22Rv1 (cell line): ENCODE data around the gene ATP10A.

ENCODE experiments used
- H3K27ac ChIP-seq: fragments of 450-650 bp; 2 replicates; pipeline ENCODE4 v1.5.1; 2017
- CTCF ChIP-seq: fragments of 450-650 bp; IDR thresholded peaks from 2 replicates; pipeline ENCODE4 v1.5.1; 2017; ENCODE audit warnings: mild to moderate bottlenecking
- ZFX ChIP-seq: fragments of 450-650 bp; IDR thresholded peaks from 2 replicates; pipeline ENCODE4 v1.6.1; 2017; ENCODE audit warnings: antibody characterized with exemption, borderline replicate concordance

ATP10A gene

DNA sequence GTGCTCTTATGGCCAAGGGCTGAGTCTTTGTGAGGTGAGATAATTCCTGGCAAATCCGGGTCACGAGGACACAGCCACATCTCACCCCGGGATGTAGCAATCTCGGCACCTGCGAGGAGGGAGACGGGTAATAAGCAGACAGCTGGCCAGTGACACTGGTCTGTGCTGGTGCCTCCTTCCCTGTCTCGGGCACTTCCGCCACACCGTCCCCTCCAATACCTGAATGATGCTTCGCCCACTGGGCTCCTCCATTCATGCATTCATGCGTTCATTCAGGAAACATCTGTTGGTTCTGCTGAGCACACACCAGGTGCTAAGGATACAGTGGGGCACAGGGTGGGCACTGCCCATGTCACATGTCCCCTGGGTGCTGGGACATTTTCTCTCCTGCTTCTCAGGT, 60.1 kb downstream of the ATP10A start:
- TF ChIP-seq ZFX = no peak
- TF ChIP-seq CTCF = no peak
- H3K27ac ChIP-seq = no peak overlapping the region

DNA sequence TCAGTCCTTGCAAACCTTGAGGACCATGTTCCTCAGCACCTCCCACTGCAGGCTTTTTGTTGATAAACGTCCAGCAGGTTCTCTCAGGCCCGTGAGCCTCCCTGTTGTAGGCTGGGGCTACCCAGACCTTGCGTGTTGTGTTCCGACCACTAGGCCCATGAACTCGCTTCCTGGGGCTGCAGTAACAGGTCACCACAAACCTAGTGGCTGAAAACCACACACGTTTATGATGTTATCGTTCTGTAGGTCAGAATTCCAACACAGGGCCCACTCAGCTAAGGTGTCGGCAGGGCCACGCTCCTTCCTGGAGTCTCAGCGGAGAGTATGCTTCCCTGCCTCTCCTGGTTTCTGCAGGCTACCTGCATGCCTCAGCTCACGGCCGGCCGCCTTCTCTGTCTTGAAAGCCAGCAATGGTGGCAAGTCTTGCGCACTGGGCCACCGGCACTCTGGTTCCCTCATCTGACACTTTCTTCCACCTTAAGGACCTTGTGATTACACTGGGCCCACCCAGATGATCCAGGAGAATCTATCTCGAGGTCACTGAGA, 60.8 kb downstream of the ATP10A start:
- no peak overlapping the region for H3K27ac ChIP-seq

DNA sequence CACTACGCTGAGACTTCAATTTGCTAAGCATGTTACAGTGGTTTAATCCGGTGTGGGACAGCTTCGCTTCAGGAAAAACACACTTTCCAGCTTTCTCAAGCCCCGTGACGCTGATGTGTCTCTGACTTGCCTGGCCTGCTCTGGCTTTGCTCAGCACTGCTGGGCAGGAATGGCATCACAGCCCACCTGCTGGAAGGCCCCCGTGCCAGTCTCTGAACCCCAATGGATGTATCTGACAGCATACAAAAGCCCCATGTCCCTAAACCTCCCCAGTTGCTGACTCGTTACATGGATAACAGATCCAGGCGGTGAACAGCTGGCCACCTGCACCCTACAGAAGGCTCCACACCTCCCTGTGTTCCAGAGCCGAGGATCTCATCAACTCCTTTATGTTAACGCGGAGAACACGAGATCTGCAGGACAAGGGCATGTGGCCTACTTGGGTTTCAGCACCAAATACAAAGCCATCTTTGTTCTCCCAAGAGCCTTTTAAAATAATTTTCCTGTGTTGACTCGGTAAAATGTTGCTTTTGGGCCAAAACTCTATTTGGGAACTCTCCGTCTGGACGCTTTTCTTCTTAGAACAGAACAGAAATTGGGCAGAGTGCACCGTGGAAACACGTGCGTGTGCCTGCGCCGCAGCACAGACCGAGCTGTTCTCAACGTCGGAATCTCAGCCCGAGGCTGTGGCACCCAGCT, 61.4 kb downstream of the ATP10A start:
- H3K27ac ChIP-seq = no peak overlapping the region
- TF ChIP-seq ZFX (no peak), CTCF (no peak)

More for the DNA sequence above, 60.8 kb downstream of the ATP10A start:
- TF ChIP-seq CTCF = no peak
- no peak for TF ChIP-seq ZFX

DNA sequence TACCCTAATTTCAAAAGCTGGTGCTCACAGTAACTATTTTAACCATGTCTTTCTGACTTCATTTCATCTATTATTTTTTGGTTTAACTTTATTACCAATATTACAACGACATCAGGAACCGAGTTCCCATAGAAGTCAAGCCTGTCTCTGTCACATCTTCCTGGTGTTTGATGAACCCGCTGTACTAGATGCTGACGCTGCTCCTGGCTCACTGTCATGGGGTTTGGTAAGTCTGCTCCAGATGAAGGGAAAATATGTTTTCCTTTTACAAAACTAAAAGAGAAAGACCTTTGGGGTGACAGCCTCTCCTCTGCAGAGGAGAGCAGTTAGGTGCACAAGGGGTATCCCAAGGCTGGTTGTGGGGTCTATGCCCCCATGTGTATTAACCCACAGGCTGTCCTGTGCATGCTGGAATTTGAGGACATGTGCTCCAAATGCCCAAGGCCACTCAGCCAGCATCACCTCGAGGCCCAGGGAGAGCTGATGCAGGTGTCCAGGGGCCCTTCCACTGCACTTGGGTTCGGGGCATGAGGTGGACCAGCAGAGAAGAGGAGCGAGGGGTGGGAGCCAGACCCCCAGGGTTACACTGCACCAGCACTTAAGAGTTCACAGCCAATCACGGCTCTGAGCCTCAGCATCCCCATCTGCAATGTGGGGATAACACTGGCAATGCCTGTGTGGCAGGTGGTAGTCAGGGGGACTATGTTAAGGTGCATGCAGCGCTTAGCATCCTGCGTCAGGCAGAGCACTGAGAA, 62.2 kb downstream of the ATP10A start:
- no peak for TF ChIP-seq CTCF
- no peak for TF ChIP-seq ZFX
- no peak overlapping the region for H3K27ac ChIP-seq

GRCh38 chr15:25799906-25800700, 63.0 kb downstream of the ATP10A start:
- TF ChIP-seq CTCF = no peak
- no peak for TF ChIP-seq ZFX
- no peak overlapping the region for H3K27ac ChIP-seq

- TF ChIP-seq CTCF (no peak), ZFX (no peak)
- H3K27ac ChIP-seq = no peak overlapping the region
These were observed 64.9 kb downstream of the ATP10A start for GRCh38 chr15:25797936-25798901.
